ENCODE data around the gene ATP6V1C2. TPM values are rescaled to one million over a fixed set of nuclear protein-coding genes. Genes with fewer than 3 reads are reported as not detected.
A peak's percentile ranks its signal among the peaks of the same experiment; 100 is the strongest.

Gene ATP6V1C2
- total and polyA plus RNA-seq, 2 of the 4 experiments (the other 2 are of a cell fraction), result not detected

GRCh38 chr2:10773821-10774341 lies 52.5 kb downstream of the ATP6V1C2 start:
- BruUV-seq (replicated peaks), result no TSS peak
- Histone ChIP-seq H3K79me1 (ENCODE audit: low read depth in 1 of 2, low read length in 2 of 2) (no peaks in the 10 kb centered on the region), H4K20me1 (ENCODE audit: insufficient read depth, low read length) (no peaks in the 10 kb centered on the region; the same call in 1 of the 2 replicates), H3K27ac (ENCODE audit: insufficient read depth, low read length) (no peak overlapping the region), H3K9me3 (ENCODE audit: control insufficient read depth, insufficient read depth, low read length) (no peaks in the 10 kb centered on the region), H3K9ac (ENCODE audit: low read depth, low read length) (no peak overlapping the region), H2AK9ac (replicated peaks; ENCODE audit: low read depth, low read length, poor library complexity) (no peak overlapping the region), H2BK120ac (ENCODE audit: low read depth, low read length) (no peak overlapping the region), H3K56ac (ENCODE audit: extremely low read depth, insufficient read depth, low read length) (no peak overlapping the region), H3K27me3 (ENCODE audit: control insufficient read depth, insufficient read depth, low read length) (peaks cover 14% of the 10 kb centered on the region; the same call in 1 of the 2 replicates), H3K18ac (ENCODE audit: low read depth, low read length) (no peak overlapping the region), H3K4me2 (ENCODE audit: low read depth, low read length) (no peak overlapping the region), H3K14ac (replicated peaks; ENCODE audit: low read depth, low read length) (no peak overlapping the region), H4K8ac (ENCODE audit: low read depth in 2 of 2, low read length in 2 of 2) (no peak overlapping the region), H2BK5ac (ENCODE audit: low read depth, low read length, poor library complexity, severe bottlenecking) (no peak overlapping the region), H2AK5ac (ENCODE audit: low read depth, low read length) (no peak overlapping the region), H3K23ac (ENCODE audit: low read depth, low read length) (no peak overlapping the region), H2BK15ac (ENCODE audit: low read depth, low read length) (no peak overlapping the region), H3K4me1 (ENCODE audit: control insufficient read depth, insufficient read depth, low read length) (no peaks in the 10 kb centered on the region), H3K36me3 (ENCODE audit: control insufficient read depth, insufficient read depth, low read length) (peaks cover 3% of the 10 kb centered on the region; the same call in 1 of the 2 replicates), H4K91ac (ENCODE audit: insufficient read depth, low read depth, low read length) (no peak overlapping the region), H2AFZ (replicated peaks; ENCODE audit: low read length, poor library complexity) (no peak overlapping the region), H3K4ac (ENCODE audit: low read depth, low read length) (no peak overlapping the region), H3K4me3 (ENCODE audit: insufficient read depth, low read depth, low read length) (no peak overlapping the region), H2BK20ac (ENCODE audit: low read depth, low read length) (no peak overlapping the region), H4K5ac (ENCODE audit: low read depth, low read length) (no peak overlapping the region), H3K9me1 (ENCODE audit: insufficient read depth, low read length) (no peaks in the 10 kb centered on the region)
- 66% methylated on average over 4 of the region's 8 CpGs; no CpG with 5 or more reads in 1 of the 2 experiments for WGBS, 2 experiments (ENCODE audit: extremely low coverage in 2 of 2, insufficient read length in 1 of 2)
- DNase-seq, result no peak
- CTCF ChIA-PET, result interaction anchor here (0.6 kb wide), 1 partner anchor 363 kb away, joined by 3 read pairs; no protein-coding TSS in a partner anchor
- POLR2A ChIA-PET (ENCODE audit: unreplicated experiment), result no interaction called here
- ATAC-seq (ENCODE audit: low read depth), result peak; percentile 7; the same call in 1 of the 2 replicates
- in situ Hi-C loops (cut with MboI; ENCODE audit: low sequenced_read_pairs) (no loop called here), dilution Hi-C loops (cut with HindIII; ENCODE audit: low sequenced_read_pairs, unreplicated experiment) (no loop called here), intact Hi-C loops (cut with micrococcal nuclease) (no loop called here)
- no peak for TF ChIP-seq CEBPB (IDR thresholded peaks at IDR 0.05; ENCODE audit: low read depth, low read length)
- no peak for TF ChIP-seq NFE2L2 (IDR thresholded peaks at IDR 0.05; ENCODE audit: low read depth, low read length)
- TF ChIP-seq MXI1 (IDR thresholded peaks at IDR 0.05; ENCODE audit: borderline replicate concordance, low read depth, low read length), result no peak
- TF ChIP-seq RFX5 (IDR thresholded peaks at IDR 0.05; ENCODE audit: low read depth, low read length), result no peak
- no peak for TF ChIP-seq USF2 (IDR thresholded peaks at IDR 0.05; ENCODE audit: low read depth, low read length)
- no peak for TF ChIP-seq ELK1 (IDR thresholded peaks at IDR 0.05; ENCODE audit: borderline replicate concordance, low read depth, low read length)
